ENCODE results near the gene EDC4.

Gene EDC4

DNA sequence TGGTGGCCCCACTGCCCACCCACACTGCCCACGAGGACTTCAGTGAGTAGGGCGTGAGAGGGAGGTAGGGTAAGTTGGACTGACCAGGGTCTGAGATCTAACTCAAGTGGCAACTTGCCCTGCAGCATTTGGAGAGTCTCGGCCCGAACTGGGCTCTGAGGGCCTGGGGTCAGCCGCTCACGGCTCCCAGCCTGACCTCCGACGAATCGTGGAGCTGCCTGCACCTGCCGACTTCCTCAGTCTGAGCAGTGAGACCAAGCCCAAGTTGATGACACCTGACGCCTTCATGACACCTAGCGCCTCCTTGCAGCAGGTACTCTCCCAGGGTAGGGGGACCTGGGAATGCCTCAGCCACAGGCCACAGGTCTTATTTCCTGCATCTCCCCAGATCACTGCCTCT lies 6.6 kb downstream of the EDC4 start:
- DNase-seq (ENCODE audit: low read depth in 2 of 2), result no peak

- DNase-seq (ENCODE audit: low read depth in 2 of 2), result no peak
Measured at GRCh38 chr16:67879936-67880335, 7.1 kb downstream of the EDC4 start.

- DNase-seq (ENCODE audit: low read depth in 2 of 2), result no peak
Measured at GRCh38 chr16:67880584-67880983, 7.7 kb downstream of the EDC4 start.

- no peak for DNase-seq (ENCODE audit: low read depth in 2 of 2)
Measured at GRCh38 chr16:67881621-67882161, 8.8 kb downstream of the EDC4 start.

DNA sequence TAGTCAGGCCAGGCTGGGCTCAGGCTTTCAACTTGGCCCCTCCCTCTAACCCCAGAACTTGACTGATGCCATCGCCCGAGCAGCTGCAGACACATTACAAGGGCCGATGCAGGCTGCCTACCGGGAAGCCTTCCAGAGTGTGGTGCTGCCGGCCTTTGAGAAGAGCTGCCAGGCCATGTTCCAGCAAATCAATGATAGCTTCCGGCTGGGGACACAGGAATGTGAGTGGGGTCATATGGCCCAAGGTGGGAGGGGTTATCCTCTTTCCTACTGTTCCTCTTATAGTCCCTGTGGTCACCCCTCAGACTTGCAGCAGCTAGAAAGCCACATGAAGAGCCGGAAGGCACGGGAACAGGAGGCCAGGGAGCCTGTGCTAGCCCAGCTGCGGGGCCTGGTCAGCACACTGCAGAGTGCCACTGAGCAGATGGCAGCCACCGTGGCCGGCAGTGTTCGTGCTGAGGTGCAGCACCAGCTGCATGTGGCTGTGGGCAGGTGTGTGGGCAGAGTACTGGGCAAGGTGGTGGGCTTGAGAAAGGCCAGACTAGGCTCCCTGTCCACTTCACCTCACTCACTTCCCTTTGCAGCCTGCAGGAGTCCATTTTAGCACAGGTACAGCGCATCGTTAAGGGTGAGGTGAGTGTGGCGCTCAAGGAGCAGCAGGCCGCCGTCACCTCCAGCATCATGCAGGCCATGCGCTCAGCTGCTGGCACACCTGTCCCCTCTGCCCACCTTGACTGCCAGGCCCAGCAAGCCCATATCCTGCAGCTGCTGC lies 9.7 kb downstream of the EDC4 start:
- DNase-seq (ENCODE audit: low read depth in 2 of 2), result no peak

DNA sequence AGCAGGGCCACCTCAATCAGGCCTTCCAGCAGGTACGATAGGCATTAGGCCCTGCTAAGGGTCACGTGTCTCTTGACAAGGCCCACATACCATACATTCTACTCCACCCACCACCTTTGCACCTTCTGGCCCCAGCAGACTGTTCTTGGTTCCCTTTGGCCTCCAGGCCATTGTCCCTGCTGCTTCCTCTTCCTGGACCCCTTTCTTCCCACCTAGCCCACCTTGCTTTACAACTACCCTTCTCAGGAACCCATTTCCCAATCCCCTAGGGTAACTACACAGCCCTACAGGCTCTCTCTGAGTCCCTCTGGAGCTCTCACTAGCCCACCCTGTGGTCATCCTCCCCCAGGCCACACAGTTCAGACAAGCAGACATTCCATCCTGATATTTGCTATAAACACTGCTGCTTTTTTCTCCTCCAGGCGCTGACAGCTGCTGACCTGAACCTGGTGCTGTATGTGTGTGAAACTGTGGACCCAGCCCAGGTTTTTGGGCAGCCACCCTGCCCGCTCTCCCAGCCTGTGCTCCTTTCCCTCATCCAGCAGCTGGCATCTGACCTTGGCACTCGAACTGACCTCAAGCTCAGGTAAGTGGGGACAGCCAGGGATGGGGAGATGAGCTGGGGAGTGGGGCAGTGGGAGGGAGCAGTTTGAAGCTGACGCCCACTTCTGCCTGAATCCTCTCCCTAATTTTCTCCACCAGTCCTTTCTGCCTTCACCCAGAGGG lies 10.5 kb downstream of the EDC4 start:
- no peak for DNase-seq (ENCODE audit: low read depth in 2 of 2)

- peak; percentile 48 to 63 for DNase-seq (ENCODE audit: low read depth in 2 of 2)
Measured at GRCh38 chr16:67883872-67884261, 11.0 kb downstream of the EDC4 start.

DNA sequence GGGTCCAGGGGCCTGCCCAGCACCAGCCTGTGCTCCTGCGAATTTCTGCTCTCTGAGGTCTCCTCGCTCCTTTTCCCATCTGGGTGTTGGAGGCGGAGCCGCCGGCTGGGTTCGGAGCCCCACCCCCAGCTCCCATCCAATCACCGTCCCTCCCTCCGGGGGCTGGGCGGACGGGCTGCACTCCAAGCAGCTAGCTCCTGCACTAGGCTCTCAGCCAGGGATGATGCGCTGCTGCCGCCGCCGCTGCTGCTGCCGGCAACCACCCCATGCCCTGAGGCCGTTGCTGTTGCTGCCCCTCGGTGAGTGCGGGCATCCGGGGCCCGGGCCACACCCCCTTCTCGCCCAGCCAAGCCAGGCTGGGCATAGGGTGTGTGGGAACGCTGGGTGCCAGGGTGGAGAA lies 11.8 kb downstream of the EDC4 start, which contains the start of gene NRN1L:
Gene NRN1L, plus strand, starts transcription at position 202 of the 400 bp plus-strand sequence. Its CDS starts 19 bp downstream, at position 221.
- no peak for DNase-seq (ENCODE audit: low read depth in 2 of 2)

DNA sequence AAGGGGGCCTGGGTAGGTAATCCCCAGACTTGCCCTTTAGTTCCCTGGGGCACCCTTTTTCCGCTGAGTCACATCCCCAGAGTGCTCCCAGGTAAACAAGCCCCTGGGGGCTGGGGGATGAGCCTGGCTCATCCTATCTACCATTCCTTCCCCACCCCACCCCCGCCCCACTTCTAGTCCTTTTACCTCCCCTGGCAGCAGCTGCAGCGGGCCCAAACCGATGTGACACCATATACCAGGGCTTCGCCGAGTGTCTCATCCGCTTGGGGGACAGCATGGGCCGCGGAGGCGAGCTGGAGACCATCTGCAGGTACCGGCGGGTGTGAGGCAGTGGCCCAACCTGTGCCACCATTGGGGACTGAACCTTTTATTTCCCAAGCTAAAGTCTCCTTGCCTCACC lies 12.7 kb downstream of the EDC4 start:
- DNase-seq (ENCODE audit: low read depth in 2 of 2), result no peak

DNA sequence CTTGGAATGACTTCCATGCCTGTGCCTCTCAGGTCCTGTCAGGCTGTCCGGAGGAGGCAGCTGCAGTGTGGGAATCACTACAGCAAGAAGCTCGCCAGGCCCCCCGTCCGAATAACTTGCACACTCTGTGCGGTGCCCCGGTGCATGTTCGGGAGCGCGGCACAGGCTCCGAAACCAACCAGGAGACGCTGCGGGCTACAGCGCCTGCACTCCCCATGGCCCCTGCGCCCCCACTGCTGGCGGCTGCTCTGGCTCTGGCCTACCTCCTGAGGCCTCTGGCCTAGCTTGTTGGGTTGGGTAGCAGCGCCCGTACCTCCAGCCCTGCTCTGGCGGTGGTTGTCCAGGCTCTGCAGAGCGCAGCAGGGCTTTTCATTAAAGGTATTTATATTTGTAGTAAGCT lies 13.1 kb downstream of the EDC4 start:
- DNase-seq (ENCODE audit: low read depth in 2 of 2), result no peak

- no peak for DNase-seq (ENCODE audit: low read depth in 2 of 2)
Measured at GRCh38 chr16:67886387-67886786, 13.5 kb downstream of the EDC4 start.

- no peak for DNase-seq (ENCODE audit: low read depth in 2 of 2)
Measured at GRCh38 chr16:67888331-67888730, 15.5 kb downstream of the EDC4 start.

DNA sequence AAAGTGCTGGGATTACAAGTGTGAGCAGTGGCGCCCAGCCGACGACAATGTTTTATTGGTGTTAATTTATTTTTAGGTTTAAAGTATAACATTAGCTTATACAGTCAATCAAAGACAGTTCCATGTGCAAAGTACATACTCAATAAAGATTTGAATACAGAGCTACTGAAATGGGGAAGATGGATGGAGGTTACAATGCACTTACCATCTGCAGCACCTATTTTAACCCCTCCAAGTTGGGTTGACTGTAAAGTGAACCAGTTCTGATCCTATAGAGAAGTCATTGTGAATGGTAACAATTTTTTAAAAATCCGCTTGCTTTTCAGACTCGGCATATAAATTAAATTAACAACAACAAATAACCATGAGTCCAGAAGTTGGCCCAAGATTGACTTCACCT lies 19.5 kb downstream of the EDC4 start:
- no peak for DNase-seq (ENCODE audit: low read depth in 2 of 2)

GRCh38 chr16:67892899-67893742 lies 20.3 kb downstream of the EDC4 start, which contains the start of gene PSKH1:
Gene PSKH1 (plus strand): TSS chr16:67893254. CDS start chr16:67908750, 15,496 bp downstream.
- peak; percentile 83 to 89 for DNase-seq (ENCODE audit: low read depth in 2 of 2)

- DNase-seq (ENCODE audit: low read depth in 2 of 2), result no peak
Measured at GRCh38 chr16:67893743-67894399, 21.0 kb downstream of the EDC4 start.

DNA sequence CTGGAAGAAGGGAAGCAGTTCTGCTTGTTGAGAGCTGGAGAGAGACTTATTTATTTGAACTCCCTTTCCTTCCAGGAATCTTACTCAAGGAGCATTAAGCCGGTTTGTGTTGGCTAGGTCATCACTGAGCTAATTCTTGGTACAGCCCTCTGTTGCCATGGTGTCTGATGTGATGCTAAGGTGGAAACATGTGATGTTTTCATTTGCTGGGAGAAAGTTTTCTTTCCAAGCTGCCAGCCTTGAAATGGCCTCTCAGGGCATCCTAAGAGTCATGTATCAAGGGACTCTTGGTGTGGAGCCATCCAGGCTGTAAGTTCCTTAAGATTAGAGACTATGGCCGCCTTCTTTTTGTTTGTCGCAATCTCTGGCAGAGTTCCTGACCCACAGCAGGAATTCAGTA lies 24.4 kb downstream of the EDC4 start:
- no peak for DNase-seq (ENCODE audit: low read depth in 2 of 2)

DNA sequence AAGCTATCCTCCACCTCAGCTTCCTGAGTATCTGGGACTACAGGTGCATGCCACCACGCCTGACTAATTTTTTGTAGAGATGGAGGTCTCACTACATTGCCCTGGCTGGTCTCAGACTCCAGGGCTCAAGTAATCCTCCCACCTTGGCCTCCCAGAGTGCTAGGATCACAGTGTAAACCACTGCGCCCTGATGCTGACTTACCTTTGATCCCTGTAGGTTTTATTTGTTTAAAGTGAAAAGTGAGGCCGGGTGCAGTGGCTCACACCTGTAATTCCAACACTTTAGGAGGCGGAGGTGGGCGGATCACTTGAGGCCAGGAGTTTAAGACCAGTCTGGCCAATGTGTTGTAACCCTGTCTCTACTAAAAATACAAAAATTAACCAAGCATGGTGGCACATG lies 28.9 kb downstream of the EDC4 start:
- DNase-seq (ENCODE audit: low read depth in 2 of 2), result no peak

- DNase-seq (ENCODE audit: low read depth in 2 of 2), result no peak
Measured at GRCh38 chr16:67902831-67903230, 30.0 kb downstream of the EDC4 start.

DNA sequence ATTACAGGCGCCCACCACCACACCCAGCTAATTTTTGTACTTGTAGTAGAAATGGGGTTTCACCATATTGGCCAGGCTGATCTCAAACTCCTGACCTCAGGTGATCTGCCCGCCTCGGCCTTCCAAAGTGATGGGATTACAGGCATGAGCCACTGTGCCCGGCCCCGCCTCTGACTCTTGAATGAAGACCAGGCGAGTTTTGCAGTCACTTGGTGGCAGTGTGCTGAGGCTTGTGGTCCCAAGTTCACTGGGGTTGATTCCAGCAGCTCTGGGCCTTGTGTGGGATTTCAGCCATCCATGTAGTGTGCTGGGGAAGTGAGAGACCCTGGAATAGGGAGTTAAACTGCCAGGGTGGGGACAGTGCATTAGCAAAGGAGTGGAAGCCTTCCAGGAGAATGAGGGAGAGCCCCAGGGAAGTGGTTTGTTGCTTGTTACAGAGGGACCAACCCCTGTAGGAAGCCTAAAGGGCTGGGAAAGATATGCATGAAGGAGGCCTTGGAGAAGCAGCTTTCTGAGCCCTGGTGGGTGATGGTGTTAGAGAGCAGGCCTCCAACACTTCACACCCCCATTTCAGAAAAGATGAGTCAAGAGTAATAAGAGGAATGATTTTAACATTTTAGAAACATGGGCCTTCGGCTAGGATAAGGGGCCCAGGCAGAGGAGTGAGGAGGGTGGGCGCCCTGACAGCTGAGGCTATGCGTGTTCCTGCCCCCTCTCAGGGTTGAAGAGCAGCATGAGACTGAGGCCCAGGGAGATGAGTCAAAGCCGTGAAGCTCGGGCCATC lies 34.7 kb downstream of the EDC4 start:
- DNase-seq (ENCODE audit: low read depth in 2 of 2), result no peak

- DNase-seq (ENCODE audit: low read depth in 2 of 2), result no peak
Measured at GRCh38 chr16:67909056-67909742, 36.3 kb downstream of the EDC4 start.

Measured in stimulated activated CD8-positive, alpha-beta memory T cell treated with anti-CD3 and anti-CD28 coated beads, Interleukin-2, amount 100 ng/mL, for 1 hour (primary cell).